Ovary (tissue), 9 donors: ENCODE data around the gene SCRN2. TPM values are rescaled to one million over a fixed set of nuclear protein-coding genes. Genes with fewer than 3 reads are reported as not detected.

Experiments used
- DNase-seq, 5 donors: peaks; one replicate each; pipeline ENCODE4 v3.0.0-alpha.2; 2019 to 2020
- H3K27ac ChIP-seq, 2 donors: fragments of 200-600 bp; one replicate each; pipeline versions ENCODE4 v1.5.1 to v1.8.0; 2019 to 2022
- H3K27me3 ChIP-seq: fragments of 200-600 bp; one replicate; pipeline ENCODE4 v1.8.0; 2022
- H3K36me3 ChIP-seq: fragments of 200-600 bp; sonication (generic); one replicate; pipeline ENCODE4 v1.5.1; 2019
- H3K4me1 ChIP-seq: one replicate; pipeline ENCODE4 v1.8.1; 2013; ENCODE audit warnings: mild to moderate bottlenecking, moderate library complexity; ENCODE audit not compliant: insufficient read depth
- H3K4me3 ChIP-seq: fragments of 200-600 bp; sonication (generic); one replicate; pipeline ENCODE4 v1.5.1; 2017
- H3K9me3 ChIP-seq, 2 donors: fragments of 200-600 bp in 1 of 2; sonication (generic) in 1 of 2; one replicate each; pipeline versions ENCODE4 v1.5.1 to v1.8.1; 2013 to 2019; ENCODE audit warnings: mild to moderate bottlenecking in 1 of 2, moderate library complexity in 1 of 2
- CTCF ChIP-seq, 3 donors: fragments of 450-650 bp in 2 of 3; fragments of 200-600 bp in 1 of 3; IDR thresholded peaks; one replicate each; pipeline versions ENCODE4 v1.5.1 to v1.8.0; 2016 to 2022; ENCODE audit warnings: antibody characterized with exemption in 3 of 3, mild to moderate bottlenecking in 1 of 3
- EP300 ChIP-seq: sonication (generic); formaldehyde crosslinking; IDR thresholded peaks from one replicate; pipeline ENCODE4 v1.6.1; 2017; ENCODE audit warnings: antibody characterized with exemption
- POLR2A ChIP-seq: fragments of 450-650 bp; IDR thresholded peaks from one replicate; pipeline ENCODE4 v1.6.1; 2017; ENCODE audit warnings: antibody characterized with exemption, mild to moderate bottlenecking, moderate library complexity
- WGBS, 3 donors: extraction: QIAGEN DNeasy Blood & Tissue Kit in 1 of 3; methylation state at CpG; one replicate each; pipeline versions ENCODE4 v1.1.5 to v1.1.7; 2013 to 2017; 5-methylcytosine and 5-hydroxymethylcytosine counted together
- intact Hi-C, 4 donors: fragments of 100-400 bp; cut with DNase I; formaldehyde crosslinking; loops; one replicate each; pipeline versions ENCODE4 v1.11.0 to v1.15.1; 2022 to 2023
- polyA plus RNA-seq, 2 donors: library from polyadenylated mRNA; stranded (reverse); fragments of 200-250 nt in 1 of 2; fragments of 350-450 nt in 1 of 2; fragmentation: Illumina TruSeq in 1 of 2; extraction: RNeasy Lipid Tissue Mini Kit (QIAGEN cat#74804) in 1 of 2; gene quantifications; one replicate each; pipeline ENCODE4 v1.2.3, GENCODE V29; 2013 to 2014
- total RNA-seq, 7 donors: library from RNA; depleted of rRNA in 2 of 7; stranded (reverse); fragments of >200 nt in 2 of 7; fragmentation: NEBNext Ultra II Directional in 3 of 7; extraction: Animal tissue kit (Norgen Biotek cat#: 25700) in 3 of 7; gene quantifications; one replicate each; pipeline versions ENCODE4 v1.1.0 to v1.2.4, GENCODE V29; 2016 to 2023
- donor health status: DM: no; HTN: no; CAD: no; lungs with moderate emphysema.
- donor health status: DM: no; HTN: no; CAD: no.
- donor health status: Bipolar disorder and iron deficiency.
- donor health status: DM: yes; HTN: yes; CAD: no.
- donor health status: DM: no; HTN: no; CAD: no.
- donor health status: DM: yes; HTN: yes; CAD: no.

The SCRN2 gene
- total and polyA plus RNA-seq, 9 donors: 5.6 to 45.5 (median 36.8) TPM

- intact Hi-C loops: no loop called here
Observed at GRCh38 chr17:47801176-47801765, 39.8 kb downstream of the SCRN2 start.

GRCh38 chr17:47800686-47801085 lies 40.4 kb downstream of the SCRN2 start:
- Histone ChIP-seq H3K27ac (no peak overlapping the region), H3K27me3 (no peaks in the 10 kb centered on the region), H3K9me3 (no peaks in the 10 kb centered on the region), H3K36me3 (no peaks in the 10 kb centered on the region), H3K4me1 (no peaks in the 10 kb centered on the region), H3K4me3 (no peak overlapping the region)
- intact Hi-C loops: no loop called here
- DNase-seq: no peak
- 79 to 84% (median 83%) methylated on average over 12 of the region's 12 CpGs for WGBS, 3 donors
- no peak for TF ChIP-seq POLR2A
- TF ChIP-seq CTCF (IDR thresholded peaks at IDR 0.05): no peak
- TF ChIP-seq EP300: no peak

More at GRCh38 chr17:47801176-47801765, 39.8 kb downstream of the SCRN2 start:
- DNase-seq: no peak
- Histone ChIP-seq H3K27ac (no peak overlapping the region), H3K27me3 (no peaks in the 10 kb centered on the region), H3K4me3 (no peak overlapping the region), H3K9me3 (no peaks in the 10 kb centered on the region), H3K4me1 (no peaks in the 10 kb centered on the region), H3K36me3 (no peaks in the 10 kb centered on the region)
- 79 to 84% (median 79%) methylated on average over 4 of the region's 4 CpGs for WGBS, 3 donors
- TF ChIP-seq CTCF (IDR thresholded peaks at IDR 0.05): no peak

- Histone ChIP-seq H3K4me1 (no peaks in the 10 kb centered on the region), H3K27ac (no peak overlapping the region), H3K9me3 (no peaks in the 10 kb centered on the region), H3K4me3 (no peak overlapping the region), H3K27me3 (no peaks in the 10 kb centered on the region), H3K36me3 (no peaks in the 10 kb centered on the region)
- DNase-seq: no peak
- WGBS, 3 donors: 32 to 44% (median 43%) methylated on average over 2 of the region's 2 CpGs
- intact Hi-C loops: no loop called here
- TF ChIP-seq CTCF (IDR thresholded peaks at IDR 0.05) (no peak), POLR2A (no peak), EP300 (no peak)
Observed at GRCh38 chr17:47797797-47798196, 43.3 kb downstream of the SCRN2 start.

- 61 to 75% (median 61%) methylated on average over 6 of the region's 6 CpGs for WGBS, 3 donors
- no peak overlapping the region for H3K27ac ChIP-seq
- no peaks in the 10 kb centered on the region for H3K36me3 ChIP-seq
- no peak overlapping the region for H3K4me3 ChIP-seq
- H3K4me1 ChIP-seq: peaks cover 2% of the 10 kb centered on the region
- intact Hi-C loops: no loop called here
- TF ChIP-seq EP300 (no peak), CTCF (IDR thresholded peaks at IDR 0.05) (no peak), POLR2A (no peak)
- no peaks in the 10 kb centered on the region for H3K27me3 ChIP-seq
- no peak for DNase-seq
- H3K9me3 ChIP-seq: no peaks in the 10 kb centered on the region
Observed at GRCh38 chr17:47792979-47793378, 48.1 kb downstream of the SCRN2 start.
